Thoracic aorta (tissue), 2 donors: ENCODE data around the gene SPATA18. TPM values are rescaled to one million over a fixed set of nuclear protein-coding genes. Genes with fewer than 3 reads are reported as not detected.

ENCODE experiments used
- ATAC-seq: fragments of 150-250 bp; one replicate; pipeline ENCODE4 v1.8.0; 2017; ENCODE audit warnings: low read depth; ENCODE audit not compliant: insufficient number of reproducible peaks, low FRiP score
- DNase-seq: peaks from one replicate; pipeline ENCODE4 v3.0.0-alpha.2; 2020; ENCODE audit warnings: low spot score
- H3K27ac ChIP-seq, 2 donors: fragments of 200-600 bp; sonication (generic); 1 replicate in 1 of 2; 2 replicates in 1 of 2; pipeline ENCODE4 v1.5.1; 2016; ENCODE audit warnings: mild to moderate bottlenecking in 2 of 2, moderate library complexity in 2 of 2
- H3K27me3 ChIP-seq: fragments of 200-600 bp; sonication (generic); replicated peaks from 2 replicates; pipeline ENCODE4 v1.6.0; 2016; ENCODE audit warnings: mild to moderate bottlenecking; ENCODE audit not compliant: insufficient read depth
- H3K36me3 ChIP-seq: fragments of 200-600 bp; sonication (generic); one replicate; pipeline ENCODE4 v1.5.1; 2016
- H3K4me1 ChIP-seq, 2 donors: fragments of 200-600 bp; sonication (generic); 1 replicate in 1 of 2; 2 replicates in 1 of 2; pipeline versions ENCODE4 v1.5.1 to v1.6.0; 2016; ENCODE audit warnings: low read depth in 2 of 2, mild to moderate bottlenecking in 1 of 2; ENCODE audit not compliant: control insufficient read depth in 1 of 2
- H3K4me3 ChIP-seq: fragments of 200-600 bp; sonication (generic); 2 replicates; pipeline ENCODE4 v1.5.1; 2016; ENCODE audit warnings: mild to moderate bottlenecking
- H3K9me3 ChIP-seq: fragments of 200-600 bp; sonication (generic); 2 replicates; pipeline ENCODE4 v1.5.1; 2016
- CTCF ChIP-seq: fragments of 200-600 bp; sonication (generic); IDR thresholded peaks from one replicate; pipeline ENCODE4 v1.5.1; 2019; ENCODE audit warnings: antibody characterized with exemption
- total RNA-seq, 2 donors: library from RNA; depleted of rRNA; stranded (reverse); fragments of >200 nt; gene quantifications; one replicate each; pipeline versions ENCODE4 v1.1.0 to v1.2.3, GENCODE V29; 2016

SPATA18 gene
- total RNA-seq, 2 donors from 2014 or later = 8.0 to 9.0 TPM

DNA sequence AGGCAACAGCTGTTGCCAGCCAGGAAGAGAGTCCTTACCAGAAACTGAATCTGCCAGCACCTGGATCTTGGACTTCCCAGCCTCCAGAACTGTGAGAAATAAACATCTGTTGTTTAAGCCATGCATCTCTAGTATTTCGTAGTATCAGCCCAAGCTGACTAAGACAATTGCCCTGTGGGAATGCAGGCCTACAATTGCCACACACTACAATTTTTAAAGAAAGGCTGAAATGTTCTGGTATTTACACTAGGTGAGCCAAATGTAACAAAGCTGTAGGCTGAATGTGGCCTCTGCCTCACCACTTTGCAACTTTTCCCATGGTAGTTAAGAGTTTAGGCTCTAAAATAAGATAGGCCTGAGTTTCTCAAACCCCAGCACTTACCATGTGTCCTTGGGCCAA lies 59.1 kb downstream of the SPATA18 start:
- ATAC-seq = no peak

GRCh38 chr4:52111995-52112394 lies 60.9 kb downstream of the SPATA18 start:
- no peak for ATAC-seq

More for the DNA sequence above, 59.1 kb downstream of the SPATA18 start:
- no peaks in the 10 kb centered on the region for H3K9me3 ChIP-seq
- H3K4me1 ChIP-seq = no peaks in the 10 kb centered on the region
- H3K36me3 ChIP-seq = no peaks in the 10 kb centered on the region
- H3K27ac ChIP-seq = no peak overlapping the region
- H3K4me3 ChIP-seq = no peak overlapping the region
- DNase-seq = no peak
- no peaks in the 10 kb centered on the region for H3K27me3 ChIP-seq
- TF ChIP-seq CTCF = no peak

DNA sequence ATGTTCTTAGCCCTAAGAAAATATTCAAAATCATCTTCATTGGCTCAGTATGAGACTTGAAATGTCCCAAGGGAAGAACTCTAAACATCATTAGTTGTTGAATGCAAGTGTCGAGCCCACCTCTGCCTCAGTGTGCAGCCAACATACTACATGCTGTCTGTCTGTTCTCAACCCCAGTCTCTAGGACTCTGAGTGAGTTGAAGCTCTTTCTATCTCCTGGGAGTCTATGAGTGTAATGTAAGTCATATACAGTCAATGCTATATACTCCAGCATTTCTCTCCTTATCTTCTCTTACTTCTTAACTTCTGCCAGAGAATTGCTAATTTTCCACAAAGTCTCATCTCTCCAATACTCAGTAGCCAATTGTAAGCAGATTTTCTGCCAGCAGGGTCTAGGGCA lies 61.3 kb downstream of the SPATA18 start:
- Histone ChIP-seq H3K36me3 (no peaks in the 10 kb centered on the region), H3K4me1 (no peaks in the 10 kb centered on the region), H3K27me3 (no peaks in the 10 kb centered on the region), H3K27ac (no peak overlapping the region), H3K9me3 (no peaks in the 10 kb centered on the region), H3K4me3 (no peak overlapping the region)
- ATAC-seq (no peak), DNase-seq (no peak)
- no peak for TF ChIP-seq CTCF

More at GRCh38 chr4:52111995-52112394, 60.9 kb downstream of the SPATA18 start:
- H3K9me3 ChIP-seq = no peaks in the 10 kb centered on the region
- H3K27ac ChIP-seq = no peak overlapping the region
- H3K27me3 ChIP-seq = no peaks in the 10 kb centered on the region
- no peak overlapping the region for H3K4me3 ChIP-seq
- no peaks in the 10 kb centered on the region for H3K36me3 ChIP-seq
- H3K4me1 ChIP-seq = no peaks in the 10 kb centered on the region
- TF ChIP-seq CTCF = no peak
- DNase-seq = no peak

- no peak for TF ChIP-seq CTCF
- DNase-seq = no peak
- Histone ChIP-seq H3K36me3 (no peaks in the 10 kb centered on the region), H3K4me1 (no peaks in the 10 kb centered on the region), H3K27me3 (no peaks in the 10 kb centered on the region), H3K27ac (no peak overlapping the region), H3K4me3 (no peak overlapping the region), H3K9me3 (no peaks in the 10 kb centered on the region)
- no peak for ATAC-seq
These were observed 65.5 kb downstream of the SPATA18 start for GRCh38 chr4:52116641-52117040.

GRCh38 chr4:52126226-52126625 lies 75.1 kb downstream of the SPATA18 start:
- H3K4me3 ChIP-seq = no peak overlapping the region
- H3K36me3 ChIP-seq = no peaks in the 10 kb centered on the region
- no peak for TF ChIP-seq CTCF
- ATAC-seq = no peak
- H3K4me1 ChIP-seq = no peaks in the 10 kb centered on the region
- DNase-seq = no peak
- H3K27ac ChIP-seq = no peak overlapping the region
- no peaks in the 10 kb centered on the region for H3K27me3 ChIP-seq
- no peaks in the 10 kb centered on the region for H3K9me3 ChIP-seq
